Esophagus (tissue), 2 donors: Measurements from ENCODE around the gene HMGA1. TPM values are rescaled to one million over a fixed set of nuclear protein-coding genes. Genes with fewer than 3 reads are reported as not detected.
A peak's percentile ranks its signal among the peaks of the same experiment; 100 is the strongest.

Experiments
- H3K27ac ChIP-seq, 2 donors: one replicate each; pipeline ENCODE4 v1.5.1; 2013; ENCODE audit warnings: low read depth in 2 of 2, mild to moderate bottlenecking in 2 of 2, inconsistent platforms in 1 of 2, low read length in 1 of 2, moderate library complexity in 1 of 2
- H3K27me3 ChIP-seq, 2 donors: one replicate each; pipeline ENCODE4 v1.6.1; 2013; ENCODE audit warnings: low read length in 2 of 2, control low read depth in 1 of 2, mild to moderate bottlenecking in 1 of 2; ENCODE audit not compliant: insufficient read depth in 2 of 2, control insufficient read depth in 1 of 2
- H3K36me3 ChIP-seq, 2 donors: one replicate each; pipeline ENCODE4 v1.6.1; 2013; ENCODE audit warnings: low read length in 1 of 2; ENCODE audit not compliant: control insufficient read depth in 2 of 2, insufficient read depth in 2 of 2
- H3K4me1 ChIP-seq, 2 donors: one replicate each; pipeline ENCODE4 v1.6.1; 2013; ENCODE audit warnings: low read length in 1 of 2; ENCODE audit not compliant: control insufficient read depth in 2 of 2, insufficient read depth in 2 of 2
- H3K4me3 ChIP-seq, 2 donors: one replicate each; pipeline ENCODE4 v1.5.1; 2013; ENCODE audit warnings: low read length in 2 of 2, mild to moderate bottlenecking in 2 of 2, low read depth in 1 of 2, moderate library complexity in 1 of 2
- H3K9me3 ChIP-seq, 2 donors: one replicate each; pipeline ENCODE4 v1.6.1; 2013; ENCODE audit warnings: mild to moderate bottlenecking in 2 of 2, low read depth in 1 of 2, low read length in 1 of 2, moderate library complexity in 1 of 2; ENCODE audit not compliant: control insufficient read depth in 2 of 2, insufficient read depth in 1 of 2
- WGBS, 2 donors: extraction: QIAGEN DNeasy Blood & Tissue Kit; methylation state at CpG; one replicate each; pipeline ENCODE4 v1.1.7; 2013; 5-methylcytosine and 5-hydroxymethylcytosine counted together
- polyA plus RNA-seq, 2 donors: library from polyadenylated mRNA; stranded (reverse); fragments of 200-250 nt; gene quantifications; one replicate each; pipeline ENCODE4 v1.2.3, GENCODE V29; 2013
- donor health status: healthy with polysubstance abuse.
- donor health status: Bipolar disorder and iron deficiency.

The HMGA1 gene
- polyA plus RNA-seq, 2 donors: 202 to 211 TPM

DNA sequence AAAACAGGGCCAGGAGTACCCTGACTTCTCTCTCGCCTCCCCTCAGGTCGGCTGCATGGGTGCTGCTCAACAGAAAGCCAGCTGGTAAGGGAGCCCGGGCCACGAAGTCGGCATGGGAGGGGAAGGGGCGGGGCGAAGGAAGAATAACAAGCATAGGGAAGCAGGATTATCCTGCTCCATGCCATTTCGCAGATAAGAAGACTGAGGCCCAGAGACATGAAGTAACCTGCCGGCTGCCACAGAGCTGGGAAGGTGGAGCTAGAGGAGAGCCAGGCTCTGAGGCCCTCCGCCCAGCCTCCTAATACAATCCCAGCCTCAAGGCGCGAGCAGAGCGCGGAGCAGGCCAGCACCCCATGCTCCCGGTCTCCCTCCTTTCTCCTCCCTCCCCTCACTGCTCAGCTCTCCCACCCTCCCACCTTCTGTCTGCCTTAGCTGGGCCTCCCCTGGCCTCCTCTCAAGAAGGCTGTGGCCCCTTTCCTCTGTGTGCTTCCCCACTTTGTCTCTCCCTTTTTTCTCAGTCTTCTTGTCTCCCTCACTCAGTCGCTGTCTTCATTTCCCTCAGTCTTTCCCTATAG, 13.2 kb upstream of the HMGA1 start:
- Histone ChIP-seq H3K4me1 (peaks cover 0 to 20% of the 10 kb centered on the region in 2 donors), H3K27ac (peak overlapping the region; percentile 91 to 92), H3K4me3 (peak overlapping the region in 1 of 2 donors; percentile 0), H3K9me3 (no peaks in the 10 kb centered on the region), H3K27me3 (no peaks in the 10 kb centered on the region), H3K36me3 (no peaks in the 10 kb centered on the region)
- 25 to 27% methylated on average over 16 of the region's 16 CpGs for WGBS, 2 donors

DNA sequence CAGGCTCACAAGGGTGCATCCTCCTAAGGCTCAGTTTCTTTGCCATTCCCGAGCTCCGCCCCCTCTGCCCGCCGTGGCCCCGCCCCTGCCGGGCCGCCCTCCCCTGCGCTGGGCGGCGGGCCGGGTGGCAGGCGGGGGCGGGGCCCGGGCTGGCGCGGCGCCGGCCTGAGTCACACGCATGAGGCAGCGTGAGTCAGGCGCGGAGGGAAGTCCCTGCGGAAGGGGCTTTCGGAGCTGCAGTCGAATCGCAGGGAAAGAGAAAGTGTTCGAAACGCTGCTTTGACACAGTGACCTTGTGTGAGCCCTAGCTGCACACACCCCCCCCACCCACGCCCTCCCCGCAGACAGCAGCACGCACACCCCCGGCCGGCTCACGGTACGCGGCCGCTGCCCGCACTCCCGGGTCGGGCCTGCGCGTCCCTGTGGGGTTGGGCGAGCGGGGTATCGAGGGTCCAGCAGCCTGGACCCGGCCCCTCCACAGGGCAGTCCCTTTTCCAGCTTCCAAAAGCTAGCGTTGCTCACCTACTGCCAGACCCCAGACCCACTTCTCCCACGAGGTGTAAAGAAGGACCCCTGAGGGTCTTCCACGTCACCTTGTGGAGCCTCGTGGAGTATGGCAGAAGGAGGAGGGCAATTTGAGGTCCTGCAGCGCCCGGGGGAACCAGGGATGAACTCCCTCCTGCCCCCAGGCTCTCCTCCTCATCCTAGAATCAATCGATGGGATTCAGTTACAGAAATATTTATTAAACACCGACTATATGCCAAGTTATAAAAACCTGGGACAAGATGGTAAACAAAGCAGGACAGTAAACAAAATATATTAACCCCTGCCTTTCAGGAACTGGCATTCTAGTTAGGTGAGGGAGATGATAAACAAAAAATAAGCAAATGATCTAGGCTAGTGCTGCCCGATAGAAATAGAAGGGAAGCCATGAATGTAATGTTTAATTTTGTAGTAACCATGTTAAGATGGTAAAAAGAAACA, 12.4 kb upstream of the HMGA1 start:
- Histone ChIP-seq H3K9me3 (no peaks in the 10 kb centered on the region), H3K27me3 (no peaks in the 10 kb centered on the region), H3K4me3 (peak overlapping the region; percentile 51 to 59), H3K36me3 (no peaks in the 10 kb centered on the region), H3K4me1 (peaks cover 0 to 23% of the 10 kb centered on the region in 2 donors), H3K27ac (peak overlapping the region; percentile 94 to 96)
- WGBS, 2 donors: 2% methylated on average over 52 to 55 of the region's 55 CpGs

DNA sequence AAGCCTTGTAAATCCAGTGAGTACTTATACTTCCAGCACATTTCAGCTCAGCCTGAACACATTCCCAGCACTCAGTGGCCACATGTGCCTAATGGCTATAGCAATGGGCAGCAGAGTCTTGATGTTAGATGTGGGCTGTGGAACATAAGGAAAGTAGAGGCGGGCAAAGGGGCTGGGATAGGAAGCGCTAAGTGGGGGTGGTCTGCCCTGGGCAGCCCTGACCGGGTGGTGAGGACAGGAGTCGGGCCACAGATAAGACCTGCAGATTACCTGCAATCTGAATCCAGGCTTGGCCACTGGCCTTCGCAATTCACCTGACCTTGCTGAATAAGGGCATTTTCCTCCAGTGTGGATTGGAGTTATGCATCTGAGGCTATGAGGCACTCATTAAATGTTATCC, 11.1 kb upstream of the HMGA1 start:
- no peak overlapping the region for H3K4me3 ChIP-seq
- H3K27me3 ChIP-seq: no peaks in the 10 kb centered on the region
- WGBS, 2 donors: 95 to 97% methylated on average over 5 of the region's 5 CpGs
- peaks cover 0 to 25% of the 10 kb centered on the region in 2 donors for H3K4me1 ChIP-seq
- no peaks in the 10 kb centered on the region for H3K9me3 ChIP-seq
- peak overlapping the region; percentile 47 to 98 for H3K27ac ChIP-seq
- no peaks in the 10 kb centered on the region for H3K36me3 ChIP-seq

DNA sequence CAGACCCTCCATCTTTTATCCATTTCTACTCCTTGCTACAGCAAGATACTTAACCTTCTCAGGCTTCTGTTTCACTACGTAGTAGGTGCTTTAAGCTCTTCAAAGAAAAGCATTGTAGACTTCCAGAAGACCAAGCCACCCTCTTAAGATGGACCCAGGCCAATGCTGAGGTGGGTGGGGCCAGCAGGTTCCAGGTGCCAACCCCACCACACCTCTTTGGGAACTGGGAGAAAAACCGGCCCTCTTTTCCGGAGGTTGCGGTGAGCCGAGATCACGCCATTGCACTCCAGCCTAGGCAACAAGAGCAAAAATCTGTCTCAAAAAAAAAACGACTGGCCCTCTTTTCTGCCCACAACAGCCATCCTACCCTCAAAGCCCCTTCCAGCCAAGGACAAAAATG, 10.6 kb upstream of the HMGA1 start:
- Histone ChIP-seq H3K9me3 (no peaks in the 10 kb centered on the region), H3K4me3 (no peak overlapping the region), H3K27me3 (no peaks in the 10 kb centered on the region), H3K36me3 (no peaks in the 10 kb centered on the region), H3K4me1 (peaks cover 0 to 28% of the 10 kb centered on the region in 2 donors), H3K27ac (peak overlapping the region; percentile 87 to 98)
- 53 to 72% methylated on average over 7 of the region's 7 CpGs for WGBS, 2 donors

DNA sequence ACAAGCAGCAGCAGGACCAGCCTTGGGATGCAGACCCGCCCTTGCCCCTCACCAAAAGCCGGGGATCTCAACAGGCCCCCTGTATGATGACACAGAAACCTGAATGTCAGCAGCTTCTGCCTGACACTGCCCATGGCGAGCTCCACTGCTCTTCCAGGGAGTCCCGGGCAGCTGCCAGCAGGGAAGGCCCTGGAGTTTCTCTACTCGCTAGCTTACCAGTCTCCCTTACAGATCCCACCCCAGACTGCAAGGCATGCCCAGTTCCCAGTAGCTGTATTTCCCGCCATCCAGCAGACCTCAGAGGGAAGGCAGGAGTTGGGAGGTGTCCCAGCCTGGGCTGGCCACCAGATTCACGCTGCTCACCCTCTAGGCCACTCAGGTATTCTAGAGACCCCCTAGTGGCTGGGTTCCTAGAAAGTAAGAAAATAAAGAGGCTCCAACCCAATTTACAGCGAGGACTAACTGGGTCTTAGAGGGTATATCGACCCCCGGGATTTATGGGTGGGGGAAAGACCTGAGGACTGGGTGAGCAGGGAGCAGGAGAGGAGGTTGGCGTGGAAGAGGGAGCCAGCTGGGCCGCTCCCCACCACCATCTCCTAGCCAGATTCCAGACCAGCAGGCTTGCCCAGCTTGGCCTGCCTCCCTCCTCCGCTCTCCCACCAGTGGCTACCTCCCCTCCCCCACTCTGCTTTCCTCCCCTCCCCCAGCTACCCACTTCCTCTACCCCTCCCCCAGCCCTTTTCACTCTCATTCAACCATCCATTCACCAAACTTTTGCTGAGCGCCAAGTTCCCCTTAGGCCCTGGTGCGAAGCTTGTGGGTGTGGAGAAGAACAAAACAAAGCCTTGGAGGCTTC, 9.7 kb upstream of the HMGA1 start:
- peak overlapping the region; percentile 87 to 98 for H3K27ac ChIP-seq
- H3K27me3 ChIP-seq: no peaks in the 10 kb centered on the region
- H3K36me3 ChIP-seq: no peaks in the 10 kb centered on the region
- 57 to 65% methylated on average over 14 to 15 of the region's 15 CpGs for whole genome bisulfite sequencing, 2 donors
- no peaks in the 10 kb centered on the region for H3K9me3 ChIP-seq
- no peak overlapping the region for H3K4me3 ChIP-seq
- peaks cover 0 to 28% of the 10 kb centered on the region in 2 donors for H3K4me1 ChIP-seq

DNA sequence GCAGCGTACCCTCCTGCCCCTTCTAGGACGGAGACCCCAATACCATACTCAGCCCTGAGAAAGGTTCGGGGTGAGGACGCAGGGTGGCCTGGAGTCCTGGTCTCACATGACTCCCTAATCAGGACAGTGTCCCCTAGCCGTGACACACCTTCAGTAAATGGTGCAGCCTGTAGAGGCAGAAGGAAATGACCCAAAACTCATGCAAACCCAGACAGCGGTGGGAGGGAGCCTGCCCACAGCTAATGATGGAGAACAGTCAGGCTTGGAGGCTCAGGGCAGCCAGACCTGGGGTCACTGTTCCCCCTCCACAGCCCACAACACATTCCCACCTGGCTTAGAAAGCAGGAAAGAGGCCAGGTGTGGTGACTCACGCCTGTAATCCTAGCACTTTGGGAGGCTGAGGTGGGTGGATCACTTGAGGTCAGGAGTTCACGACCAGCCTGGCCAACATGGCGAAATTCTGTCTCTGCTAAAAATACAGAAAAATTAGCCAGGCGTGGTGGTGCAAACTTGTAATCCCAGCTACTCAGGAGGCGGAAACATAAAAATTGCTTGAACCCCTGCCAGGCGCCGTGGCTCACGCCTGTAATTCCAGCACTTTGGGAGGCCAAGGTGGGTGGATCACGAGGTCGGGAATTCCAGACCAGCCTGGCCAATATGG, 8.8 kb upstream of the HMGA1 start:
- 68 to 72% methylated on average over 16 of the region's 16 CpGs for WGBS, 2 donors
- no peaks in the 10 kb centered on the region for H3K36me3 ChIP-seq
- H3K4me1 ChIP-seq: peaks cover 0 to 30% of the 10 kb centered on the region in 2 donors
- H3K4me3 ChIP-seq: no peak overlapping the region
- H3K9me3 ChIP-seq: no peaks in the 10 kb centered on the region
- peak overlapping the region; percentile 87 to 98 for H3K27ac ChIP-seq
- H3K27me3 ChIP-seq: no peaks in the 10 kb centered on the region

DNA sequence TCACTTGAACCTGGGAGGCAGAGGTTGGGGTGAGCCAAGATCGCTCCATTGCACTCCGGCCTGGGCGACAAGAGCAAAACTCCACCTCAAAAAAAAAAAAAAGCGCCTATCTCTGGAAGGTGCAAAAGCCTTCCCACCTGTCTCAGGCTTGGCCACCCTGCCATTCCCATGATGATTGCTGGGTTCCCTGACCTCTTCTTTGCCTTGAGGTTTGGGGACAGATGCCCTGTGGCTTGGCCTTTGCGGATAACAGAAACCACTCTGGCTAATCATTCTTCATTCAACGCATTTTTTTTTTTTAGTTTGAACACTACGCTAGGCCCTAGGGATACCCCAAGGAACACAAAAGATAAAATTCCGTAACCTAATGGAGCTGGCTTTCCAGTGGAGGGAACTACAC, 6.8 kb upstream of the HMGA1 start:
- Histone ChIP-seq H3K4me3 (no peak overlapping the region), H3K9me3 (no peaks in the 10 kb centered on the region), H3K4me1 (peaks cover 0 to 24% of the 10 kb centered on the region in 2 donors), H3K27me3 (no peaks in the 10 kb centered on the region), H3K36me3 (no peaks in the 10 kb centered on the region), H3K27ac (peak overlapping the region; percentile 78 to 87)
- 87 to 98% methylated on average over 8 of the region's 8 CpGs for WGBS, 2 donors

DNA sequence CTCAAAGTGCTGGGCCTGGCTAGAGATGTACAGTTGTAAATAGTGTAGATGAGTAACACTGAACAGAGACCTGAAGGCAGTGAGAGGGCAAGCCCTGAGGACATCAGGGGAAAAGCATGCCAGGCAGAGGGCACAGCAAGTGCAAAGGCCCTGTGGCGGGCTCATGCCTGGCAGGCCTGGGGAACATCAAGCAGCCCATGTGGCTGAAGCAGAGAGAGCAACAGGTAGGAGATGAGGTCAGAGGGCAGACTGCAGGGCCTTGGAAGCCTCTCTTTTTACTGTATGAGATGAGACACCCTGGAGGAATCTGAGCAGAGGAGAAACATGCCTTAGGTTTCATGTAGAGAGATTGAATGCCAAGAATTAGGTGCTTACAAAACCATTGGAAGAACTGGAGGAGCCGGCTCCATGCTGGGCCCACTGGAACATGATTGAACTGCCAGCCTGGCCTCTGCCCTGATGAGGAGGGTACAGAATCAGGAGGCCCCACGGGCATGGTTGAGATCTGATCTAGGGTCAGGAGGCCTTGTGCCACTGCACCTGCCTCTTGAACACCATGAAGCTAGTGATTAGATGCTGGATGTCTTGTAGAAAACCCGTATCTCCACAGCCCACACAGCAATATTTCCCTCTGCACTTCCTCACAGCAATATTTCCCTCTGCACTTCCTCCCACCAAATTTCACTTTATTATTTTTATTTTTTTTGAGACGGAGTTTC, 5.9 kb upstream of the HMGA1 start:
- H3K4me1 ChIP-seq: peaks cover 0 to 24% of the 10 kb centered on the region in 2 donors
- no peak overlapping the region for H3K4me3 ChIP-seq
- no peaks in the 10 kb centered on the region for H3K27me3 ChIP-seq
- WGBS, 2 donors: 76 to 80% methylated on average over 5 of the region's 5 CpGs
- no peaks in the 10 kb centered on the region for H3K9me3 ChIP-seq
- no peaks in the 10 kb centered on the region for H3K36me3 ChIP-seq
- H3K27ac ChIP-seq: peak overlapping the region; percentile 58 to 92
